WTC11 (cell line): ENCODE measurements around the gene TPRX1. TPM values are rescaled to one million over a fixed set of nuclear protein-coding genes. Genes with fewer than 3 reads are reported as not detected.

Source experiments
- ATAC-seq: fragments of 200-7000 bp; cut with Tn5 transposase; 2 replicates; pipeline ENCODE4 v1.10.0; 2021; ENCODE audit warnings: mild to moderate bottlenecking, moderate library complexity
- CTCF ChIA-PET: fragments of 300-600 bp; sonication (Branson Sonifier 250); formaldehyde crosslinking; loops from one replicate; lab custom pipeline; 2021; ENCODE audit warnings: antibody characterized with exemption; lab: Charles Lee
- POLR2A ChIA-PET: fragments of 350-600 bp; sonication (Branson Sonifier 250); formaldehyde crosslinking; loops from one replicate; lab custom pipeline; 2021; ENCODE audit warnings: antibody characterized with exemption; lab: Charles Lee
- DNase-seq: peaks from one replicate; pipeline ENCODE4 v3.0.0; 2021; ENCODE audit warnings: low spot score
- H3K27ac Mint-ChIP-seq: 2 replicates; pipeline ENCODE4 v1.8.0; 2021; ENCODE audit warnings: mixed read lengths
- H3K27me3 Mint-ChIP-seq: 2 replicates; pipeline ENCODE4 v1.8.0; 2021; ENCODE audit warnings: low read depth, mild to moderate bottlenecking, moderate library complexity, mixed read lengths
- H3K36me3 Mint-ChIP-seq: 2 replicates; pipeline ENCODE4 v1.8.0; 2021; ENCODE audit warnings: mixed read lengths
- H3K4me1 Mint-ChIP-seq: 2 replicates; pipeline ENCODE4 v1.8.0; 2022; ENCODE audit warnings: mixed read lengths
- H3K4me3 Mint-ChIP-seq: 2 replicates; pipeline ENCODE4 v1.8.0; 2021; ENCODE audit warnings: mild to moderate bottlenecking, moderate library complexity, mixed read lengths
- H3K9me3 Mint-ChIP-seq: 2 replicates; pipeline ENCODE4 v1.8.0; 2021; ENCODE audit warnings: mixed read lengths
- ATF2 ChIP-seq: sonication (generic); formaldehyde crosslinking; IDR thresholded peaks from 2 replicates; pipeline ENCODE4 v1.8.1; 2022; ENCODE audit warnings: low read depth, missing genetic modification reagents, borderline replicate concordance
- ELF4 ChIP-seq: sonication (generic); formaldehyde crosslinking; IDR thresholded peaks from 2 replicates; pipeline ENCODE4 v1.8.1; 2022; ENCODE audit warnings: low read depth, mild to moderate bottlenecking, moderate library complexity, missing genetic modification reagents
- FOXK1 ChIP-seq: sonication (generic); formaldehyde crosslinking; IDR thresholded peaks from 2 replicates; pipeline ENCODE4 v1.8.0; 2022; ENCODE audit warnings: mild to moderate bottlenecking, moderate library complexity, missing genetic modification reagents
- GABPB1 ChIP-seq: sonication (generic); formaldehyde crosslinking; IDR thresholded peaks from 2 replicates; pipeline ENCODE4 v1.8.1; 2023; ENCODE audit warnings: mild to moderate bottlenecking, missing genetic modification reagents
- GTF2I ChIP-seq: fragments of 250-450 bp; sonication (Bioruptor Pico); conservative IDR thresholded peaks from 2 replicates; pipeline ENCODE4 v1.4.0; 2021; ENCODE audit warnings: mild to moderate bottlenecking
- IRF2 ChIP-seq: sonication (generic); formaldehyde crosslinking; IDR thresholded peaks from 2 replicates; pipeline ENCODE4 v1.8.0; 2022; ENCODE audit warnings: low read depth, missing genetic modification reagents, borderline replicate concordance
- MXD4 ChIP-seq: fragments of 250-450 bp; sonication (Bioruptor Pico); IDR thresholded peaks from 2 replicates; pipeline ENCODE4 v1.8.0; 2021; ENCODE audit warnings: mild to moderate bottlenecking, moderate library complexity, borderline replicate concordance
- NR1H2 ChIP-seq: sonication (generic); formaldehyde crosslinking; IDR thresholded peaks from 2 replicates; pipeline ENCODE4 v1.9.0; 2021; ENCODE audit warnings: mild to moderate bottlenecking, moderate library complexity, missing genetic modification reagents
- NR2C2 ChIP-seq: sonication (generic); formaldehyde crosslinking; IDR thresholded peaks from 2 replicates; pipeline ENCODE4 v1.8.0; 2022; ENCODE audit warnings: mild to moderate bottlenecking, missing genetic modification reagents
- RELA ChIP-seq: sonication (generic); formaldehyde crosslinking; IDR thresholded peaks from 2 replicates; pipeline ENCODE4 v1.8.1; 2022; ENCODE audit warnings: missing genetic modification reagents, mild to moderate bottlenecking, borderline replicate concordance
- SMAD3 ChIP-seq: sonication (generic); formaldehyde crosslinking; IDR thresholded peaks from 2 replicates; pipeline ENCODE4 v1.8.0; 2022; ENCODE audit warnings: missing genetic modification reagents, mild to moderate bottlenecking, borderline replicate concordance
- SMAD4 ChIP-seq: sonication (generic); formaldehyde crosslinking; IDR thresholded peaks from 2 replicates; pipeline ENCODE4 v1.8.0; 2022; ENCODE audit warnings: mild to moderate bottlenecking, missing genetic modification reagents
- TEAD1 ChIP-seq: sonication (generic); formaldehyde crosslinking; IDR thresholded peaks from 2 replicates; pipeline ENCODE4 v1.8.0; 2022; ENCODE audit warnings: mild to moderate bottlenecking, missing genetic modification reagents
- TEAD4 ChIP-seq: sonication (generic); formaldehyde crosslinking; IDR thresholded peaks from 2 replicates; pipeline ENCODE4 v1.8.0; 2022; ENCODE audit warnings: mild to moderate bottlenecking, missing genetic modification reagents
- TP53 ChIP-seq: sonication (generic); formaldehyde crosslinking; IDR thresholded peaks from 2 replicates; pipeline ENCODE4 v1.8.1; 2023; ENCODE audit warnings: mild to moderate bottlenecking, missing genetic modification reagents
- ZBTB21 ChIP-seq: sonication (generic); formaldehyde crosslinking; IDR thresholded peaks from 2 replicates; pipeline ENCODE4 v1.8.1; 2023; ENCODE audit warnings: mild to moderate bottlenecking, missing genetic modification reagents, borderline replicate concordance
- ZNF263 ChIP-seq: sonication (generic); formaldehyde crosslinking; IDR thresholded peaks from 2 replicates; pipeline ENCODE4 v1.8.1; 2022; ENCODE audit warnings: low read depth, mild to moderate bottlenecking, moderate library complexity, missing genetic modification reagents
- ZNF396 ChIP-seq: fragments of 250-450 bp; sonication (Bioruptor Pico); IDR thresholded peaks from 2 replicates; pipeline ENCODE4 v1.8.0; 2021; ENCODE audit warnings: mild to moderate bottlenecking, moderate library complexity, borderline replicate concordance
- total RNA-seq: library from RNA; stranded (reverse); gene quantifications from 3 replicates; pipeline ENCODE4 v1.2.3, GENCODE V29; 2021
- TF ChIP-seq, protein P1 (sequence below): sonication (generic); formaldehyde crosslinking; IDR thresholded peaks from 2 replicates; pipeline ENCODE4 v1.8.1; 2023; ENCODE audit warnings: mild to moderate bottlenecking, missing genetic modification reagents, borderline replicate concordance
- TF ChIP-seq, protein P2 (sequence below): sonication (generic); formaldehyde crosslinking; IDR thresholded peaks from 2 replicates; pipeline ENCODE4 v1.8.1; 2022; ENCODE audit warnings: mild to moderate bottlenecking, missing genetic modification reagents, moderate library complexity, borderline replicate concordance
- TF ChIP-seq, protein P3 (sequence below): fragments of 250-450 bp; sonication (Bioruptor Pico); IDR thresholded peaks from 2 replicates; pipeline ENCODE4 v1.9.0; 2021; ENCODE audit warnings: moderate library complexity, mild to moderate bottlenecking, inconsistent platforms, borderline replicate concordance
- TF ChIP-seq, protein P4 (sequence below): sonication (generic); formaldehyde crosslinking; IDR thresholded peaks from 2 replicates; pipeline ENCODE4 v1.8.1; 2023; ENCODE audit warnings: mild to moderate bottlenecking, missing genetic modification reagents, moderate library complexity

TPRX1 gene
- total RNA-seq, 1 experiment from 2014 or later: not detected

GRCh38 chr19:47842941-47843340 is 38.6 kb upstream of the TPRX1 start:
- CTCF ChIA-PET: interaction anchor here (0.9 to 1.3 kb wide), 5 partner anchors 18 to 29 kb away, joined by 3 to 9 read pairs (median 4); no protein-coding TSS in a partner anchor
- no peak for DNase-seq
- Mint-ChIP-seq H3K4me3 (no peak overlapping the region), H3K27ac (no peak overlapping the region), H3K4me1 (peaks cover 26% of the 10 kb centered on the region), H3K36me3 (no peaks in the 10 kb centered on the region), H3K27me3 (no peaks in the 10 kb centered on the region; the same call in 1 of the 2 replicates), H3K9me3 (no peaks in the 10 kb centered on the region)
- POLR2A ChIA-PET: no interaction called here
- ATAC-seq: no peak
- TF ChIP-seq, protein P1, sequence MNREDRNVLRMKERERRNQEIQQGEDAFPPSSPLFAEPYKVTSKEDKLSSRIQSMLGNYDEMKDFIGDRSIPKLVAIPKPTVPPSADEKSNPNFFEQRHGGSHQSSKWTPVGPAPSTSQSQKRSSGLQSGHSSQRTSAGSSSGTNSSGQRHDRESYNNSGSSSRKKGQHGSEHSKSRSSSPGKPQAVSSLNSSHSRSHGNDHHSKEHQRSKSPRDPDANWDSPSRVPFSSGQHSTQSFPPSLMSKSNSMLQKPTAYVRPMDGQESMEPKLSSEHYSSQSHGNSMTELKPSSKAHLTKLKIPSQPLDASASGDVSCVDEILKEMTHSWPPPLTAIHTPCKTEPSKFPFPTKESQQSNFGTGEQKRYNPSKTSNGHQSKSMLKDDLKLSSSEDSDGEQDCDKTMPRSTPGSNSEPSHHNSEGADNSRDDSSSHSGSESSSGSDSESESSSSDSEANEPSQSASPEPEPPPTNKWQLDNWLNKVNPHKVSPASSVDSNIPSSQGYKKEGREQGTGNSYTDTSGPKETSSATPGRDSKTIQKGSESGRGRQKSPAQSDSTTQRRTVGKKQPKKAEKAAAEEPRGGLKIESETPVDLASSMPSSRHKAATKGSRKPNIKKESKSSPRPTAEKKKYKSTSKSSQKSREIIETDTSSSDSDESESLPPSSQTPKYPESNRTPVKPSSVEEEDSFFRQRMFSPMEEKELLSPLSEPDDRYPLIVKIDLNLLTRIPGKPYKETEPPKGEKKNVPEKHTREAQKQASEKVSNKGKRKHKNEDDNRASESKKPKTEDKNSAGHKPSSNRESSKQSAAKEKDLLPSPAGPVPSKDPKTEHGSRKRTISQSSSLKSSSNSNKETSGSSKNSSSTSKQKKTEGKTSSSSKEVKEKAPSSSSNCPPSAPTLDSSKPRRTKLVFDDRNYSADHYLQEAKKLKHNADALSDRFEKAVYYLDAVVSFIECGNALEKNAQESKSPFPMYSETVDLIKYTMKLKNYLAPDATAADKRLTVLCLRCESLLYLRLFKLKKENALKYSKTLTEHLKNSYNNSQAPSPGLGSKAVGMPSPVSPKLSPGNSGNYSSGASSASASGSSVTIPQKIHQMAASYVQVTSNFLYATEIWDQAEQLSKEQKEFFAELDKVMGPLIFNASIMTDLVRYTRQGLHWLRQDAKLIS (CRISPR knock-in tag): no peak
- TF ChIP-seq, protein P2, sequence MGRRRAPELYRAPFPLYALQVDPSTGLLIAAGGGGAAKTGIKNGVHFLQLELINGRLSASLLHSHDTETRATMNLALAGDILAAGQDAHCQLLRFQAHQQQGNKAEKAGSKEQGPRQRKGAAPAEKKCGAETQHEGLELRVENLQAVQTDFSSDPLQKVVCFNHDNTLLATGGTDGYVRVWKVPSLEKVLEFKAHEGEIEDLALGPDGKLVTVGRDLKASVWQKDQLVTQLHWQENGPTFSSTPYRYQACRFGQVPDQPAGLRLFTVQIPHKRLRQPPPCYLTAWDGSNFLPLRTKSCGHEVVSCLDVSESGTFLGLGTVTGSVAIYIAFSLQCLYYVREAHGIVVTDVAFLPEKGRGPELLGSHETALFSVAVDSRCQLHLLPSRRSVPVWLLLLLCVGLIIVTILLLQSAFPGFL (CRISPR knock-in tag): no peak
- TF ChIP-seq MXD4 (CRISPR knock-in tag) (no peak), FOXK1 (no peak)
- TF ChIP-seq, all 79 proteins: peak for 0

- ATAC-seq (peak; percentile 97), DNase-seq (peak; percentile 56)
- POLR2A ChIA-PET: interaction anchor here (0.5 to 1.3 kb wide), 2 partner anchors 10 to 230 kb away, joined by 5 to 8 read pairs; no protein-coding TSS in a partner anchor
- peak overlapping the region; percentile 33; the same call in 1 of the 2 replicates for H3K4me3 Mint-ChIP-seq
- peaks cover 26% of the 10 kb centered on the region for H3K4me1 Mint-ChIP-seq
- H3K9me3 Mint-ChIP-seq: no peaks in the 10 kb centered on the region
- H3K27ac Mint-ChIP-seq: peak overlapping the region; percentile 92
- H3K27me3 Mint-ChIP-seq: no peaks in the 10 kb centered on the region; the same call in 1 of the 2 replicates
- TF ChIP-seq IRF2 (CRISPR knock-in tag): no peak
- no peaks in the 10 kb centered on the region for H3K36me3 Mint-ChIP-seq
- CTCF ChIA-PET: interaction anchor here (0.6 to 1.8 kb wide), 15 partner anchors 9 to 433 kb away, joined by 3 to 50 read pairs (median 5); partner anchors contain the start of gene EHD2
Measured at GRCh38 chr19:47839913-47840312, 35.6 kb upstream of the TPRX1 start.

DNA sequence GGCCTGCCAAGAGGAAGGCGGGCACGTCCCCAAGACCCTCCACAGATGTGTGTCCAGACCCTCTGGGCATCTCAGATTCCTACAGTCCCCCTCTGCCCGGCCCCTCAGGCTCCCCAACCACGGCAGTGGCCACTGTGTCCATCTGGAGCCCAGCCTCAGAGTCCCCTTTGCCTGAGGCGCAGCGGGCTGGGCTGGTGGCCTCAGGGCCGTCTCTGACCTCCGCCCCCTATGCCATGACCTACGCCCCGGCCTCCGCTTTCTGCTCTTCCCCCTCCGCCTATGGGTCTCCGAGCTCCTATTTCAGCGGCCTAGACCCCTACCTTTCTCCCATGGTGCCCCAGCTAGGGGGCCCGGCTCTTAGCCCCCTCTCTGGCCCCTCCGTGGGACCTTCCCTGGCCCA is 35.1 kb upstream of the TPRX1 start:
- Mint-ChIP-seq H3K9me3 (no peaks in the 10 kb centered on the region), H3K4me1 (peaks cover 26% of the 10 kb centered on the region), H3K4me3 (no peak overlapping the region), H3K27me3 (no peaks in the 10 kb centered on the region; the same call in 1 of the 2 replicates), H3K36me3 (no peaks in the 10 kb centered on the region), H3K27ac (no peak overlapping the region)
- TF ChIP-seq TEAD4 (no peak), TEAD1 (no peak), GABPB1 (CRISPR knock-in tag) (no peak), ZNF263 (no peak), ELF4 (CRISPR knock-in tag) (no peak), NR1H2 (no peak), ZBTB21 (no peak), ZNF396 (CRISPR knock-in tag) (no peak), TP53 (CRISPR knock-in tag) (no peak), RELA (CRISPR knock-in tag) (no peak), SMAD4 (CRISPR knock-in tag) (no peak), SMAD3 (no peak), GTF2I (CRISPR knock-in tag) (no peak), ATF2 (CRISPR knock-in tag) (no peak), NR2C2 (CRISPR knock-in tag) (no peak)
- TF ChIP-seq, protein P3, sequence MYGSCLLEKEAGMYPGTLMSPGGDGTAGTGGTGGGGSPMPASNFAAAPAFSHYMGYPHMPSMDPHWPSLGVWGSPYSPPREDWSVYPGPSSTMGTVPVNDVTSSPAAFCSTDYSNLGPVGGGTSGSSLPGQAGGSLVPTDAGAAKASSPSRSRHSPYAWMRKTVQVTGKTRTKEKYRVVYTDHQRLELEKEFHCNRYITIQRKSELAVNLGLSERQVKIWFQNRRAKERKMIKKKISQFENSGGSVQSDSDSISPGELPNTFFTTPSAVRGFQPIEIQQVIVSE (CRISPR knock-in tag): no peak
- TF ChIP-seq, protein P4, sequence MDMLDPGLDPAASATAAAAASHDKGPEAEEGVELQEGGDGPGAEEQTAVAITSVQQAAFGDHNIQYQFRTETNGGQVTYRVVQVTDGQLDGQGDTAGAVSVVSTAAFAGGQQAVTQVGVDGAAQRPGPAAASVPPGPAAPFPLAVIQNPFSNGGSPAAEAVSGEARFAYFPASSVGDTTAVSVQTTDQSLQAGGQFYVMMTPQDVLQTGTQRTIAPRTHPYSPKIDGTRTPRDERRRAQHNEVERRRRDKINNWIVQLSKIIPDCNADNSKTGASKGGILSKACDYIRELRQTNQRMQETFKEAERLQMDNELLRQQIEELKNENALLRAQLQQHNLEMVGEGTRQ: no peak
- no peak for DNase-seq
- ATAC-seq: no peak
- ChIA-PET POLR2A (interaction anchor here (0.5 to 1.3 kb wide), 2 partner anchors 10 to 229 kb away, joined by 5 to 8 read pairs; no protein-coding TSS in a partner anchor), CTCF (interaction anchor here (0.6 to 1.8 kb wide), 15 partner anchors 10 to 433 kb away, joined by 3 to 50 read pairs (median 5); partner anchors contain the start of gene EHD2)
